Measurements from ENCODE around the gene GALNT17.

GALNT17 gene

GRCh38 chr7:71615017-71615416 is 483.1 kb downstream of the GALNT17 start:
- no peak for TF ChIP-seq CTCF (IDR thresholded peaks at IDR 0.05; ENCODE audit: control insufficient read depth, extremely low read depth, insufficient read depth)
- H3K4me3 ChIP-seq (ENCODE audit: low read depth, low read length): no peak overlapping the region
- DNase-seq (ENCODE audit: low read depth): no peak

GRCh38 chr7:71616217-71616616 is 484.3 kb downstream of the GALNT17 start:
- DNase-seq (ENCODE audit: low read depth): no peak
- H3K4me3 ChIP-seq (ENCODE audit: low read depth, low read length): no peak overlapping the region
- TF ChIP-seq CTCF (IDR thresholded peaks at IDR 0.05; ENCODE audit: control insufficient read depth, extremely low read depth, insufficient read depth): no peak

- no peak overlapping the region for H3K4me3 ChIP-seq (ENCODE audit: low read depth, low read length)
- TF ChIP-seq CTCF (IDR thresholded peaks at IDR 0.05; ENCODE audit: control insufficient read depth, extremely low read depth, insufficient read depth): no peak
- DNase-seq (ENCODE audit: low read depth): no peak
Measured at GRCh38 chr7:71618278-71618677, 486.3 kb downstream of the GALNT17 start.

- no peak for TF ChIP-seq CTCF (IDR thresholded peaks at IDR 0.05; ENCODE audit: control insufficient read depth, extremely low read depth, insufficient read depth)
- DNase-seq (ENCODE audit: low read depth): no peak
- H3K4me3 ChIP-seq (ENCODE audit: low read depth, low read length): no peak overlapping the region
Measured at GRCh38 chr7:71625545-71625944, 493.6 kb downstream of the GALNT17 start.

- TF ChIP-seq CTCF (IDR thresholded peaks at IDR 0.05; ENCODE audit: control insufficient read depth, extremely low read depth, insufficient read depth): no peak
- DNase-seq (ENCODE audit: low read depth): no peak
Measured at GRCh38 chr7:71626206-71626605, 494.3 kb downstream of the GALNT17 start.

GRCh38 chr7:71627651-71628050 is 495.7 kb downstream of the GALNT17 start:
- no peak for TF ChIP-seq CTCF (IDR thresholded peaks at IDR 0.05; ENCODE audit: control insufficient read depth, extremely low read depth, insufficient read depth)
- H3K4me3 ChIP-seq (ENCODE audit: low read depth, low read length): no peak overlapping the region
- DNase-seq (ENCODE audit: low read depth): no peak

More at GRCh38 chr7:71626206-71626605, 494.3 kb downstream of the GALNT17 start:
- no peak overlapping the region for H3K4me3 ChIP-seq (ENCODE audit: low read depth, low read length)

- no peak for TF ChIP-seq CTCF (IDR thresholded peaks at IDR 0.05; ENCODE audit: control insufficient read depth, extremely low read depth, insufficient read depth)
- no peak overlapping the region for H3K4me3 ChIP-seq (ENCODE audit: low read depth, low read length)
- DNase-seq (ENCODE audit: low read depth): no peak
Measured at GRCh38 chr7:71630516-71630915, 498.6 kb downstream of the GALNT17 start.

Data from LNCaP clone FGC (cell line).